A673 (cell line): ENCODE results near the gene MAP7.

Experiments
- EZH2 ChIP-seq: fragments of 200-600 bp; sonication (generic); IDR thresholded peaks from 2 replicates; pipeline ENCODE4 v1.6.1; 2017; ENCODE audit warnings: borderline replicate concordance, low read depth, mild to moderate bottlenecking, mixed read lengths, antibody characterized with exemption, low read length; ENCODE audit not compliant: poor library complexity, severe bottlenecking
- TF ChIP-seq, protein P1 (sequence below): fragments of 300-800, 200-600 bp; sonication (generic); conservative IDR thresholded peaks from 2 replicates; pipeline ENCODE4 v1.5.1; 2017; ENCODE audit warnings: low read depth, mild to moderate bottlenecking, antibody characterized with exemption, low read length, moderate library complexity, mixed read lengths

DNA sequence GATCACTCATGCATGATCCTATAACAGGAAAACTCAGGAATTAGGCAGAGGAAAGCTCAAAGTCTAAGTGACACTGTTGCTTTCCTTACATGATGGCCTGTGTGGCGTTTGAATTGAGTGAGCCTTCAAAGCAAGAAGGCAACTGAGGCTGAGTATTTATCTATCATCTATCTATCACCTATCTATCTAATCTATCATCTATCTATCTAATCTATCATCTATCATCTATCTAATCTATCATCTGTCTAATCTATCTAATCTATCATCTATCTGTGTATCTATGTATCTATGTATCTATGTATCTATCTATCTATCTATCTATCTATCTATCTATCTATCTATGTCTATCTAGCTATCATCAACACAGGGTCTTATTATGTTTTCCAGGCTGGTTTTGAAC lies 218.8 kb downstream of the MAP7 start:
- TF ChIP-seq, protein P1, sequence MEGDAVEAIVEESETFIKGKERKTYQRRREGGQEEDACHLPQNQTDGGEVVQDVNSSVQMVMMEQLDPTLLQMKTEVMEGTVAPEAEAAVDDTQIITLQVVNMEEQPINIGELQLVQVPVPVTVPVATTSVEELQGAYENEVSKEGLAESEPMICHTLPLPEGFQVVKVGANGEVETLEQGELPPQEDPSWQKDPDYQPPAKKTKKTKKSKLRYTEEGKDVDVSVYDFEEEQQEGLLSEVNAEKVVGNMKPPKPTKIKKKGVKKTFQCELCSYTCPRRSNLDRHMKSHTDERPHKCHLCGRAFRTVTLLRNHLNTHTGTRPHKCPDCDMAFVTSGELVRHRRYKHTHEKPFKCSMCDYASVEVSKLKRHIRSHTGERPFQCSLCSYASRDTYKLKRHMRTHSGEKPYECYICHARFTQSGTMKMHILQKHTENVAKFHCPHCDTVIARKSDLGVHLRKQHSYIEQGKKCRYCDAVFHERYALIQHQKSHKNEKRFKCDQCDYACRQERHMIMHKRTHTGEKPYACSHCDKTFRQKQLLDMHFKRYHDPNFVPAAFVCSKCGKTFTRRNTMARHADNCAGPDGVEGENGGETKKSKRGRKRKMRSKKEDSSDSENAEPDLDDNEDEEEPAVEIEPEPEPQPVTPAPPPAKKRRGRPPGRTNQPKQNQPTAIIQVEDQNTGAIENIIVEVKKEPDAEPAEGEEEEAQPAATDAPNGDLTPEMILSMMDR, result no peak
- no peak for TF ChIP-seq EZH2
